HG02588 (cell line): ENCODE data around the gene DYNLL2.
"Not testable (repeated sequence)": the region's sequence is repeated elsewhere in the genome, so short reads cannot be mapped to it uniquely, and the experiment has no call there.

ENCODE experiments used
- ATAC-seq: cut with Tn5 transposase; IDR thresholded peaks from one replicate; pipeline ENCODE4 v1.9.1; 2021; ENCODE audit warnings: mild to moderate bottlenecking, moderate library complexity; ENCODE audit not compliant: unreplicated experiment

The DYNLL2 gene

GRCh38 chr17:58101898-58102297, 18.7 kb downstream of the DYNLL2 start:
- not testable (repeated sequence) for ATAC-seq

GRCh38 chr17:58105093-58105492, 21.9 kb downstream of the DYNLL2 start:
- no peak for ATAC-seq

- no peak for ATAC-seq
Observed at GRCh38 chr17:58107306-58107705, 24.1 kb downstream of the DYNLL2 start.

DNA sequence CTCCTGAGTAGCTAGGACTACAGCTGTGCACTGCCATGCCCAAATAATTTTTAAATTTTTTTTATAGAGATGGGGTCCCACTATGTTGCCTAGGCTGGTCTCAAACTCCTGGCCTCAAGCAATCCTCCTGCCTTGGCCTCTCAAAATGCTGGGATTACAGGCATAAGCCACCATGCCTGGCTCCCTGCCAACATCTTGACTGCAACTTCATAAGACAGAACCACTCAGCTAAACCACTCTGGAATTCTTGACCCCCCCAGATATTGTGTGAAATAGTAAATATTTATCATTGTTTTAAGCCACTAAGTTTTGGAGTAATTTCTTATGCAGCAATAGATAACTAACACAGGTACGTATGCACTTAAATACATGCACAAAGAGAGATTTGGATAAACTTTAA, 26.0 kb downstream of the DYNLL2 start:
- ATAC-seq = no peak

DNA sequence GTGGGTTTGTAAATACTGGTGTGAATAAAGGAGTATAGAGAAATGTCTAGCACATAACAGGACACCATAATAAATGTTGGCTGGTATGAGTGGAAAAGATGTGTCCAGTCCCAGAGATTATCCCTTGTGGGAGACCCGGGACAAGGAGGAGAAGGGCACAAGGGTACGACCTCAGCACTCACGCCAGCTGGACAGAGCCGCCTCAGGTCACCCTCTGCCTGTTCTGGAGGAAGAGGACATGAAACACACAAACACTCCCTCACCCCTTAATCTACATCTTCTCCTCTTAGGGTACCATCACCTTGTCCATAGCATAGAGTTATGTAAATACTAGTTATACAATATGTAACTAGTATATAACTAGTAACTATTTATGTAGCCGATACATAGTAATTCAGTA, 26.8 kb downstream of the DYNLL2 start:
- no peak for ATAC-seq

GRCh38 chr17:58111676-58112075, 28.5 kb downstream of the DYNLL2 start:
- ATAC-seq = no peak

GRCh38 chr17:58112970-58113631, 29.9 kb downstream of the DYNLL2 start:
- ATAC-seq = no peak

DNA sequence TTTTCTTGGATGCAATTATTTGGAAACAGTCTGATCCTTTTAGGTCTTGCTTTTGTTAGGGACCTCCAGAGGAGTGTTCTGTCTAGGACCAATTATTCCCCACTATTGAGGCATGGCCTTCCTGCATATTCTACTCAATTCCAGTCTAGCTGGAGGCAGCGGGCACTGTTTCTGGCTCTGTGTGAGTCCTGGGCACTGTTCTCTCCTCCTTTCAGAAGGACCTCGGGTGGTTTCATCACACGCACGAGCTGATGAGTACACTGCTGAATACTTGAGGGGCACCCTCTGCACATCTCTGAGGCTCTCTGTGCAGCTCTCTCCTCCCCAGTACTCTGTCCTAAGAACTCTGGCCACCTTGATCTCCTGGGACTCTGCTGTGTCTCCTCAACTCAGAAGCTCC, 30.7 kb downstream of the DYNLL2 start:
- no peak for ATAC-seq

GRCh38 chr17:58117382-58117781, 34.2 kb downstream of the DYNLL2 start:
- no peak for ATAC-seq

DNA sequence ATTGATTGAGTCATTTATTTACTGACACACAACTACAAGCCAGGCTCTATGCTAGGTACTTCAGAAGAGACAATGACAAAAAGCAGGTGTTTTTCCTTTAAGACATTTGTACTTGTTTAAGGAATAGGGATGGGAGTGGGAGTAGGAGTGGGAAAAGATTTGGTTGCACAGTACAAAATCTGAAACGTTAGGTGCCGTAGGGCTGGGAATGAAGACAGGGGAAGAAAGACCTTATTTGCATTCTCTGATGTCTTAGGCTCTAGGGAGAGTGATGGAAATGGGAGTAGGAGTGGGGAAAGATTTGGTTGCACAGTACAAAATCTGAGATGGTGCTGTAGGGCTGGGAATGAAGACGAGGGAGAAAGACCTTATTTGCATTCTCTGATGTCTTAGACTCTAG, 36.3 kb downstream of the DYNLL2 start:
- no peak for ATAC-seq

DNA sequence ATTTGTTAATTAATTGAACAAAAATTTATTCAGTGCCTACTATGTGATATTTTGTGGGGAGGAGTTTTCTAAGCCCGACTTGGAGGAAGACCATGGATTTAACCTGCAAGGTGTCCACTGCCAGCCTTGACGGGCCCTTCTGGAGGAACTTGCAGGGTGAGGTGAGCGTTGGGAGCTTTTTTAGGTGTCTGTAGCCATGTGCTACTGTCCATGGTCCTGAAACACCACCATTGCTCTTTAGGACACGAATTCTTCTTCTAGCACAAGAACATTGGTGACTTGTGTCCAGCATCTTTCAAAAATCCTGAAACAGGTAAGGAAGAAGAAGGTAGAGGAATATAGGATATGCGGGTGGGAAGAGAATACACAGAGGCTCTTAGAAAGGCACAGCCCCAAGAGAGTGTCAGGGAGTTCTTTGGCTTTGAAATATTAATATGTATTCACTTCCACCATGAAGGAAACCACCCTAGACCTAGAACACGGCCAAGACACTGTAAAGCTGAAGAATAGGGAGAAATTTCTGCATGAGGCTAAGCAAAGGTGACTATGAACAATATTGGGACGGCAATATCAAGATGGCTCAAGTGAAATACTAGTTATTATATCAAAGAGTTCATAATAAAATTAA, 37.1 kb downstream of the DYNLL2 start:
- no peak for ATAC-seq

GRCh38 chr17:58121925-58122324, 38.7 kb downstream of the DYNLL2 start:
- ATAC-seq = no peak

- no peak for ATAC-seq
Observed at GRCh38 chr17:58127846-58128245, 44.6 kb downstream of the DYNLL2 start.

- ATAC-seq = not testable (repeated sequence)
Observed at GRCh38 chr17:58132697-58133096, 49.5 kb downstream of the DYNLL2 start.

DNA sequence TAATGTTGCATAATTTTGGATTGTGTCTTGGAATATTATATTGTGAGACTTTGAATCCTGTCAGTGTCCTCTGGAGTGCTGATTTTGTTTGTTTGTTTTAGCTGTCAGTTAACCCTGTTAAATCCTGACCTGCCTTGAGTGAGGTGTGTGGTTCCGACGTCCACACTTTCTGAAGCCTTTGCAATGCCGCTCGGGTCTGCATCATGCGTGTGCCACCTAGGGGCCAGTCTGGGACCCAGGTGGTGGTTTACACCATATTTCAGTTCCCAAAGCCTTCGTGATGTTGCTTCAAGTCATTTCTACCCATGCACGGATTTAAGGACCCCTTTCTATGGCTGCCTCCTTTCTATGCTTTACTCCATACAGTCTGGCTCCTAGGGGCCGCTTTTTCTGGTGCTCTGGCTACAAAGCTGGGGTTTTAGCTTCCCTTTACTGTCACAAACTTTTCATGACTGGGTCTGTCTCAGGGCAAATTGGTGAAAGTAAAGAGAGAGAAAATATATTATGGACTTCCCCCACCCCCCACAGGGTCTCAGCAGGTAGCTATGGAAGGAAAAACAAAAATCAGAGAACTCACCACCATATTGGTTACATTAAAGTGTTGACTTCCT, 53.6 kb downstream of the DYNLL2 start:
- no peak for ATAC-seq

- no peak for ATAC-seq
Observed at GRCh38 chr17:58141505-58141904, 58.3 kb downstream of the DYNLL2 start.

GRCh38 chr17:58143335-58143734, 60.1 kb downstream of the DYNLL2 start:
- ATAC-seq = not testable (repeated sequence)

DNA sequence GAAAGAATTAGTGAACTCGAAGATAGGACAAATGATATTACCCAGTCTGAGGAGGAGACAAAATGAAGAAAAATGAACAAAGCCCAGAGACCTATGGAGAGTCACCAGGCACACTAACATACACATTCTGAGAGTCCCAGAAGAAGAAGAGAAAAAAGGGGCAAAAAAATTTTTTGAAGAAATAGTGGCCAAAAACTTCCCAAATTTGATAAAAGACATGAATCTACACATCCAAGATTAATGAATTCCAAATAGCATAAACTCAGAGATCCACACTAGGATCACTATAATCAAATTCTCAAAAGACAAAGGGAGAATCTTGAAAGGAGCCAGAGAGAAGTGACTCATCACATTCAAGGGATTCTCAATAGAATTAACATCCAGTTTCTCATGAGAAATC, 61.6 kb downstream of the DYNLL2 start:
- no peak for ATAC-seq
